Panc1 (cell line): Measurements from ENCODE around the gene WDR27.

Source experiments
- CTCF ChIP-seq: fragments of 450-650 bp; IDR thresholded peaks from 2 replicates; pipeline ENCODE4 v1.5.1; 2017; ENCODE audit warnings: mild to moderate bottlenecking
- POLR2AphosphoS5 ChIP-seq: IDR thresholded peaks from 2 replicates; pipeline ENCODE4 v1.6.1; 2012; ENCODE audit warnings: mild to moderate bottlenecking, low read depth, low read length, moderate library complexity

DNA sequence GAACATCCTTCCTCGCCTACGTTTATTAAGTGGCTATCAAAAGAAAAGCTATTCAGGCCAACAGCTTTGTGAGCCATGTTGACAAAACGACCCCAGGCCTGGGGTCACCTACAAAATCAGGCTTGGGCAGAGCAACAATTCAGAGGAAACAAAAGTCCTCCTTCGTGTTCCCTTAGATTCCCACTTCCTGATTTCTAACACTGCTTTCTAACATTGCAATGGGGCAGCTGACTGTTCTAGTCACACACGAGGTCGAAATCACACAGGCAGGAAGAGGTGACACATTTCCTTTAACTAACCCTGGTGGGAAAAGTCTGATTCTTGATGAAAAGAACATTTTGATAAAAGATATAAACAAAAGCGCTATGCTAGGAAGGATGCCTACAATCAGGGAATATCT, 31.9 kb downstream of the WDR27 start:
- no peak for TF ChIP-seq CTCF
- TF ChIP-seq POLR2AphosphoS5 = no peak
